Thymus (tissue), 11 donors: ENCODE measurements around the gene ICOSLG. TPM values are rescaled to one million over a fixed set of nuclear protein-coding genes. Genes with fewer than 3 reads are reported as not detected.
A peak's percentile ranks its signal among the peaks of the same experiment; 100 is the strongest.
"Not testable (repeated sequence)": the region's sequence is repeated elsewhere in the genome, so short reads cannot be mapped to it uniquely, and the experiment has no call there.

Experiments
- DNase-seq, 9 donors: peaks; one replicate each; pipeline ENCODE4 v3.0.0-alpha.2; 2013; ENCODE audit warnings: low spot score in 9 of 9, low read depth in 6 of 9, missing footprints in 1 of 9
- H3K27ac ChIP-seq, 2 donors: one replicate each; pipeline ENCODE4 v1.5.1; 2013; ENCODE audit warnings: control low read depth in 1 of 2, low read depth in 1 of 2, low read length in 1 of 2, mild to moderate bottlenecking in 1 of 2, moderate library complexity in 1 of 2
- H3K27me3 ChIP-seq, 2 donors: one replicate each; pipeline ENCODE4 v1.5.1; 2013; ENCODE audit warnings: low read length in 1 of 2; ENCODE audit not compliant: control insufficient read depth in 2 of 2, insufficient read depth in 1 of 2
- H3K36me3 ChIP-seq, 2 donors: one replicate each; pipeline ENCODE4 v1.5.1; 2013; ENCODE audit warnings: low read length in 1 of 2, mild to moderate bottlenecking in 1 of 2, moderate library complexity in 1 of 2; ENCODE audit not compliant: control insufficient read depth in 2 of 2, insufficient read depth in 2 of 2
- H3K4me1 ChIP-seq, 2 donors: one replicate each; pipeline ENCODE4 v1.5.1; 2013; ENCODE audit warnings: low read length in 2 of 2; ENCODE audit not compliant: control insufficient read depth in 2 of 2, insufficient read depth in 2 of 2
- H3K4me3 ChIP-seq, 2 donors: one replicate each; pipeline ENCODE4 v1.5.1; 2013; ENCODE audit warnings: low read length in 2 of 2, control low read depth in 1 of 2, mild to moderate bottlenecking in 1 of 2
- H3K9me3 ChIP-seq, 2 donors: one replicate each; pipeline ENCODE4 v1.5.1; 2013; ENCODE audit warnings: low read length in 1 of 2, mild to moderate bottlenecking in 1 of 2; ENCODE audit not compliant: control insufficient read depth in 2 of 2, insufficient read depth in 1 of 2
- WGBS: extraction: QIAGEN DNeasy Blood & Tissue Kit; methylation state at CpG from one replicate; pipeline ENCODE4 v1.1.7; 2013; 5-methylcytosine and 5-hydroxymethylcytosine counted together
- polyA plus RNA-seq: library from polyadenylated mRNA; stranded (reverse); fragments of 200-250 nt; gene quantifications from one replicate; pipeline ENCODE4 v1.2.3, GENCODE V29; 2013
- total RNA-seq: library from RNA; stranded (reverse); fragments of 120-200 nt; gene quantifications from one replicate; pipeline ENCODE4 v1.2.4, GENCODE V29; 2013
- donor health status: healthy.

ICOSLG gene
- total and polyA plus RNA-seq, 2 donors: 1.1 to 5.1 TPM

DNA sequence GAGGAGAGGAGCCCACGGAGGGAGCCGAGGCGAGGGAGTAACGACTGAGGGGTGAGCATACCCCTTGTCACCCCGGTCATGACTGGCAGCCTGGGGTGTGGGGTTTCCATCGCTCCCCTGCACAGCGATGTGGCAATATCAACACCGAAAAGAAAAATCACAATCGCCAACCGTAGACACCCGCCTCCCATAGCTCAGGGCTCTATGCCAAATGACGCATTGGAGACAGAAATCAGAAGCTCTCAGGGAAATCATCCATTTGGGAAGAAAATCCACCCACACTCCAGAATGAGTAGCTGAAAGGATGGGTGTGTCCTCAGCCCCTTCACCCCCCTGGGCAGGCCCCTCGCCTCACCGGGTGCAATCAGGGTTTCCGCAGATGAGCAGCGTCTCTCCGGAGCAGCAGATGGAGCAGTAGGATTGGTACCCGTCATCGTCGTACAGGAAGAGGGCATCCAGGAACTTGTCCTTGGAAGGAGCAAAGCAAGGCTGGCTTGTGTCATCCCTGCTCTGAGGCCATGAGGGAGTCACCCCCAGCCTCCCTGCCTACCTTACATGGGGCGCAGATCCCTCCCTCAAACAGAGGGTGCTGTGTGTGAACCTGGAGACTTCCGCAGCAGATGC lies 18.5 kb upstream of the ICOSLG start:
- DNase-seq: peak in 1 of 9 donors; percentile 7
- Histone ChIP-seq H3K36me3 (no peaks in the 10 kb centered on the region), H3K27me3 (peaks cover 0 to 3% of the 10 kb centered on the region in 2 donors), H3K4me3 (no peak overlapping the region), H3K27ac (no peak overlapping the region), H3K4me1 (no peaks in the 10 kb centered on the region), H3K9me3 (no peaks in the 10 kb centered on the region)
- WGBS: 94% methylated on average over 22 of the region's 22 CpGs

GRCh38 chr21:44258056-44258725 lies 17.4 kb upstream of the ICOSLG start:
- Histone ChIP-seq H3K9me3 (no peaks in the 10 kb centered on the region), H3K4me3 (no peak overlapping the region), H3K36me3 (no peaks in the 10 kb centered on the region), H3K27ac (no peak overlapping the region), H3K4me1 (no peaks in the 10 kb centered on the region), H3K27me3 (peaks cover 2 to 8% of the 10 kb centered on the region in 2 donors)
- no peak for DNase-seq
- whole genome bisulfite sequencing: 96% methylated on average over 34 of the region's 34 CpGs

- Histone ChIP-seq H3K4me3 (no peak overlapping the region), H3K4me1 (no peaks in the 10 kb centered on the region), H3K36me3 (no peaks in the 10 kb centered on the region), H3K9me3 (no peaks in the 10 kb centered on the region), H3K27ac (no peak overlapping the region), H3K27me3 (peaks cover 2 to 8% of the 10 kb centered on the region in 2 donors)
- DNase-seq: no peak
- 98% methylated on average over 11 of the region's 11 CpGs for WGBS
Measured at GRCh38 chr21:44255511-44255981, 14.8 kb upstream of the ICOSLG start.

- H3K27me3 ChIP-seq: peaks cover 2 to 8% of the 10 kb centered on the region in 2 donors
- WGBS: 66% methylated on average over 29 of the region's 29 CpGs
- no peaks in the 10 kb centered on the region for H3K4me1 ChIP-seq
- H3K36me3 ChIP-seq: no peaks in the 10 kb centered on the region
- no peak for DNase-seq
- H3K27ac ChIP-seq: no peak overlapping the region
- H3K4me3 ChIP-seq: no peak overlapping the region
- no peaks in the 10 kb centered on the region for H3K9me3 ChIP-seq
Measured at GRCh38 chr21:44253832-44254710, 13.3 kb upstream of the ICOSLG start.

DNA sequence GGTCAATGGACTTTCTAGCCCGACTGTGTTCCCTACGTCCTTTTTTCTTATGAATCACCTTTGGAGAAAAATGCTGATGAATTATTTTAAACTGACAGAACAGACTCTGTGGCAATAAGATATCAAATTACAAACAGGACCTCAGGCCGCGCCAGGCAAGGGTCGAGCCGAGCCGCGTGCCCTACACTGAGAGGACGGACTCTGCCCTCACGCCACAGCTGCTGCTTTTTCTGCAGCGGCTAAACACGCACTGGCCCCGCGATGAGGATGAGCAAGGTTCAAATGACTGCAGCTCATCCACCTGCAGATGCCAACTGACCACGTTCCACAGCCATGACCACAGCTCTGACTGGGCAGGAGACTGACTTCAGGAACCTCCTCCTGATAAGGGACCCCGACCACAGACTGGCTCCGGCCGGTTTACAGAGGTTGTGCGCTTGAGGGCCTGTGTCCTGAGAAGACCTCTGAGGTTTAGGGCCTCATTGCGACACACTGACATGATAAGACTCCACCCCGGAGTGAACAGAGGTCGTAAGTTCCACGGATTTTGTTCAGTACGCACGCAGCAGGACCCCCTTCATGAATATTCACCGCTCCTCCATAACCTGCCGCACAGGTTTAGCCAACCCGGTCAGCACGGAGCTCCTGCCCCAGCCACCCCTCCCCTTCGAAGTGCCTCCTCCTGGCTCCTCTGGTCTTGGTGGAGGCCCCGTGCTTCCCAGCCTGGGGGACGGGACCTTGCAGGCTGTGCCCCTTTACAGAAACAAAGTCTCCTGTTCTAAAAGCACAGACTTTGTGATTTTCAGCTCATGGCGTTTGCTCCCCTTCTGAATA lies 8.7 kb upstream of the ICOSLG start:
- no CpG with 5 or more reads among the region's 33 CpGs for WGBS
- not testable (repeated sequence) for H3K27me3 ChIP-seq, H3K4me3 ChIP-seq, H3K4me1 ChIP-seq, DNase-seq, H3K27ac ChIP-seq, H3K36me3 ChIP-seq, H3K9me3 ChIP-seq

DNA sequence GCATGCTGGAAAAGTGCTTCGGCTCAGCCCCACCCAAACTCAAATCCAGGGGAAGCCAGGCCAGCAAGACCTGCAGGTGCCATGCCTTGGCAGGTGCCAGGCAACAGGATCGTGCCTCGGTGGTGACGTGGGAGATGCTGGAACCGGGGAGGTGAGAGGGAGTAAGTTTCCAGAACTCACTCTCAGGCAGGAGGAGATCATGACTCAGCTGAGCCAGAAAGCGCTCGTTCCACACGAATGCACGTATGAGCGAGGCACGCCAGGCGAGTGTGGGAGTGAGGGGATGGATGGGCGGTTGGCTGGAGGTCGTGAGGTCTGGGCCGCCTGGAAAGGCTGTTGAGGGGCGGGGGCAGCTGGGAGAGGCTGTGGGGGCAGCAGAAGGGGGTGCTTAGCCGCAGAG lies 7.2 kb upstream of the ICOSLG start:
- not testable (repeated sequence) for H3K4me3 ChIP-seq, H3K4me1 ChIP-seq, H3K36me3 ChIP-seq, H3K27me3 ChIP-seq, H3K27ac ChIP-seq, DNase-seq, H3K9me3 ChIP-seq
- no CpG with 5 or more reads among the region's 17 CpGs for WGBS

DNA sequence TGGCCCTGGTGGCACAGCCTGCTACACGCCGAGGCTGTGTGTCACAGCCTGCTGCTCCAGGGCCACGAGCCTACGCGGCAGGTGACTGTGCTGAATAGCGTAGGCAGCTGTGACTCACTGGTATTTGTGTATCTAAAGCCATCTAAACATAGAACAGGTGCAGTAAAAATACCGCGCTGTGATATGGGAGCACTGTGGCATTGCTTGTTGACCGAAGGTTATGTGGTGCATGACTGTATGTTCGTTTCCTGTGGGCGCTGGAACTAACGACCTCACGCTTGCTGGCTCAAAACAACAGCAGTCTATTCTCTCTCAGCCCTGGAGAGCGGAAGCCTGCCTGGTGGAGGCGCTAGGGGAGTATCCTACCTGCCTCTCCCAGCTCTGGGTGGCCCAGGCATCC lies 3.2 kb upstream of the ICOSLG start:
- not testable (repeated sequence) for DNase-seq, H3K27ac ChIP-seq, H3K36me3 ChIP-seq, H3K27me3 ChIP-seq, H3K4me3 ChIP-seq, H3K4me1 ChIP-seq, H3K9me3 ChIP-seq
- no CpG with 5 or more reads among the region's 15 CpGs for WGBS

- not testable (repeated sequence) for H3K4me3 ChIP-seq, DNase-seq, H3K27me3 ChIP-seq, H3K9me3 ChIP-seq, H3K27ac ChIP-seq, H3K4me1 ChIP-seq, H3K36me3 ChIP-seq
- WGBS: no CpG with 5 or more reads among the region's 27 CpGs
Measured at GRCh38 chr21:44241281-44241680, 538 bp upstream of the ICOSLG start.
